ENCODE results near the gene ADGRF5. TPM values are rescaled to one million over a fixed set of nuclear protein-coding genes. Genes with fewer than 3 reads are reported as not detected.
A peak's percentile ranks its signal among the peaks of the same experiment; 100 is the strongest.

Gene ADGRF5
- 100 to 1,000 TPM; 219 to 357 TPM for total RNA-seq
- 100 to 1,000 TPM; 116 to 173 (median 133) TPM for polyA plus RNA-seq (ENCODE audit: insufficient read length in 6 of 6)
- long read RNA-seq, donor 1, full-length matches to known transcripts = 4 of 125 reads
- long read RNA-seq, donor 1, partial matches to known transcripts = 121 of 125 reads
- long read RNA-seq, donor 1, other reads (novel, unspliced or antisense) = 0 of 125 reads
- long read RNA-seq, donor 2, partial matches to known transcripts = 18 of 18 reads
- long read RNA-seq, donor 2, other reads (novel, unspliced or antisense) = 0 of 18 reads
- long read RNA-seq, donor 3, full-length matches to known transcripts = 5 of 33 reads
- long read RNA-seq, donor 3, partial matches to known transcripts = 28 of 33 reads
- long read RNA-seq, donor 3, other reads (novel, unspliced or antisense) = 0 of 33 reads
- long read RNA-seq, donor 4, full-length matches to known transcripts = 1 of 32 reads
- long read RNA-seq, donor 4, partial matches to known transcripts = 25 of 32 reads
- long read RNA-seq, donor 4, other reads (novel, unspliced or antisense) = 6 of 32 reads
- long read RNA-seq, donor 5, full-length matches to known transcripts = 1 of 42 reads
- long read RNA-seq, donor 5, partial matches to known transcripts = 41 of 42 reads
- long read RNA-seq, donor 5, other reads (novel, unspliced or antisense) = 0 of 42 reads
- long read RNA-seq, donor 6, full-length matches to known transcripts = 2 of 2 reads
- long read RNA-seq, donor 6, partial matches to known transcripts = 0 of 2 reads
- long read RNA-seq, donor 6, other reads (novel, unspliced or antisense) = 0 of 2 reads
- long read RNA-seq, donor 7, full-length matches to known transcripts = 2 of 19 reads
- long read RNA-seq, donor 7, partial matches to known transcripts = 17 of 19 reads
- long read RNA-seq, donor 7, other reads (novel, unspliced or antisense) = 0 of 19 reads
- long read RNA-seq, donor 8, full-length matches to known transcripts = 1 of 49 reads
- long read RNA-seq, donor 8, partial matches to known transcripts = 48 of 49 reads
- long read RNA-seq, donor 8, other reads (novel, unspliced or antisense) = 0 of 49 reads
- long read RNA-seq, donor 9 = 0 reads
- long read RNA-seq, donor 10, partial matches to known transcripts = 4 of 4 reads
- long read RNA-seq, donor 10, other reads (novel, unspliced or antisense) = 0 of 4 reads
- long read RNA-seq, donor 11 = 0 reads
- long read RNA-seq, donor 12, full-length matches to known transcripts = 1 of 55 reads
- long read RNA-seq, donor 12, partial matches to known transcripts = 54 of 55 reads
- long read RNA-seq, donor 12, other reads (novel, unspliced or antisense) = 0 of 55 reads

GRCh38 chr6:46921731-46922130 is at the start of gene ADGRF5:
ADGRF5 (minus strand) TSS chr6:46921938; CDS start chr6:46906762, 15,176 bp downstream.
- no peak for TF ChIP-seq CTCF (IDR thresholded peaks at IDR 0.05)
- peaks cover 20 to 39% of the 10 kb centered on the region in 2 donors for H3K4me1 ChIP-seq
- H3K36me3 ChIP-seq = no peaks in the 10 kb centered on the region
- DNase-seq (peak in 3 of 4 donors; percentile 47 to 74 (median 68)), ATAC-seq (peak; percentile 55)
- H3K4me3 ChIP-seq = peak within 1 kb of the TSS; percentile 40 to 48
- intact Hi-C loops (cut with DNase I) = no loop called here
- H3K27me3 ChIP-seq = no peaks in the 10 kb centered on the region
- H3K27ac ChIP-seq = peak within 1 kb of the TSS; percentile 82 to 86
- no peaks in the 10 kb centered on the region for H3K9me3 ChIP-seq

GRCh38 chr6:46969206-46969605 is 47.5 kb upstream of the ADGRF5 start:
- Histone ChIP-seq H3K9me3 (no peaks in the 10 kb centered on the region), H3K4me3 (no peak overlapping the region), H3K27ac (no peak overlapping the region), H3K36me3 (no peaks in the 10 kb centered on the region), H3K27me3 (no peaks in the 10 kb centered on the region), H3K4me1 (peaks cover 0 to 8% of the 10 kb centered on the region in 2 donors)
- TF ChIP-seq CTCF (IDR thresholded peaks at IDR 0.05) = no peak
- DNase-seq (no peak), ATAC-seq (no peak)
- intact Hi-C loops (cut with DNase I) = no loop called here

- H3K9me3 ChIP-seq = no peaks in the 10 kb centered on the region
- ATAC-seq (no peak), DNase-seq (no peak)
- H3K36me3 ChIP-seq = no peaks in the 10 kb centered on the region
- no peak overlapping the region for H3K27ac ChIP-seq
- peaks cover 0 to 8% of the 10 kb centered on the region in 2 donors for H3K4me1 ChIP-seq
- no peaks in the 10 kb centered on the region for H3K27me3 ChIP-seq
- H3K4me3 ChIP-seq = no peak overlapping the region
- no peak for TF ChIP-seq CTCF (IDR thresholded peaks at IDR 0.05)
- intact Hi-C loops (cut with DNase I) = no loop called here
Observed at GRCh38 chr6:46967826-46968349, 46.1 kb upstream of the ADGRF5 start.

GRCh38 chr6:46964716-46965519 is 43.2 kb upstream of the ADGRF5 start:
- Histone ChIP-seq H3K27ac (peak overlapping the region in 1 of 2 donors; percentile 26), H3K27me3 (no peaks in the 10 kb centered on the region), H3K36me3 (no peaks in the 10 kb centered on the region), H3K4me3 (no peak overlapping the region), H3K9me3 (no peaks in the 10 kb centered on the region), H3K4me1 (peaks cover 4 to 8% of the 10 kb centered on the region in 2 donors)
- DNase-seq (no peak), ATAC-seq (peak; percentile 79)
- intact Hi-C loops (cut with DNase I) = no loop called here
- TF ChIP-seq CTCF (IDR thresholded peaks at IDR 0.05) = no peak
